Left colon (tissue), 2 donors: ENCODE data around the gene PLSCR4. TPM values are rescaled to one million over a fixed set of nuclear protein-coding genes. Genes with fewer than 3 reads are reported as not detected.
A peak's percentile ranks its signal among the peaks of the same experiment; 100 is the strongest.

Experiments used
- ATAC-seq: fragments of 200-7000 bp; cut with Tn5 transposase; one replicate; pipeline ENCODE4 v1.9.1; 2020; ENCODE audit warnings: mild to moderate bottlenecking, moderate library complexity
- DNase-seq, 2 donors: peaks; one replicate each; pipeline ENCODE4 v3.0.0-alpha.2; 2020
- intact Hi-C, 2 donors: fragments of 100-400 bp; cut with DNase I in 1 of 2; cut with micrococcal nuclease in 1 of 2; formaldehyde crosslinking; loops; one replicate each; pipeline versions ENCODE4 v1.11.2 to v1.14.0; 2022; cut with DNase I, micrococcal nuclease
- total RNA-seq, 2 donors: library from RNA; stranded (reverse); fragmentation: NEBNext Ultra II Directional; extraction: Animal tissue kit (Norgen Biotek cat#: 25700); gene quantifications; one replicate each; pipeline ENCODE4 v1.2.1, GENCODE V29; 2021
- donor health status: DM: no; HTN: no; CAD: no.
- donor health status: DM: yes; HTN: yes; CAD: no.

PLSCR4 gene
- total RNA-seq, 2 donors from 2014 or later: 47.0 to 51.9 TPM

GRCh38 chr3:146166826-146167225, 84.1 kb downstream of the PLSCR4 start:
- no peak for DNase-seq
- no peak for ATAC-seq
- intact Hi-C loops: loop anchor here in 1 of 2 donors (10.0 kb wide), 1 partner anchor 92 kb away; no protein-coding TSS in a partner anchor

GRCh38 chr3:146166415-146166821, 84.5 kb downstream of the PLSCR4 start:
- no peak for DNase-seq
- ATAC-seq: no peak
- intact Hi-C loops: loop anchor here in 1 of 2 donors (10.0 kb wide), 1 partner anchor 92 kb away; no protein-coding TSS in a partner anchor

- intact Hi-C loops: loop anchor here in 1 of 2 donors (10.0 kb wide), 1 partner anchor 91 kb away; no protein-coding TSS in a partner anchor
- DNase-seq: no peak
- ATAC-seq: no peak
Observed at GRCh38 chr3:146165877-146166276, 85.0 kb downstream of the PLSCR4 start.

- DNase-seq (peak; percentile 20 to 30), ATAC-seq (peak; percentile 59)
- intact Hi-C loops: loop anchor here in 1 of 2 donors (10.0 kb wide), 1 partner anchor 90 kb away; no protein-coding TSS in a partner anchor
Observed at GRCh38 chr3:146164971-146165769, 85.7 kb downstream of the PLSCR4 start.

- intact Hi-C loops: loop anchor here in 1 of 2 donors (10.0 kb wide), 1 partner anchor 90 kb away; no protein-coding TSS in a partner anchor
- DNase-seq (no peak), ATAC-seq (no peak)
Observed at GRCh38 chr3:146164506-146164905, 86.4 kb downstream of the PLSCR4 start.

- intact Hi-C loops: loop anchor here in 1 of 2 donors (10.0 kb wide), 1 partner anchor 89 kb away; no protein-coding TSS in a partner anchor
- DNase-seq: no peak
- ATAC-seq: no peak
Observed at GRCh38 chr3:146164071-146164470, 86.8 kb downstream of the PLSCR4 start.

- no peak for ATAC-seq
- intact Hi-C loops: loop anchor here in 1 of 2 donors (10.0 kb wide), 1 partner anchor 89 kb away; no protein-coding TSS in a partner anchor
- no peak for DNase-seq
Observed at GRCh38 chr3:146163584-146163983, 87.3 kb downstream of the PLSCR4 start.

GRCh38 chr3:146162561-146162960, 88.3 kb downstream of the PLSCR4 start:
- intact Hi-C loops: loop anchor here in 1 of 2 donors (10.0 kb wide), 1 partner anchor 88 kb away; no protein-coding TSS in a partner anchor
- ATAC-seq (no peak), DNase-seq (peak; percentile 9 to 26)

- ATAC-seq (peak; percentile 37), DNase-seq (peak; percentile 55 to 71)
- intact Hi-C loops: loop anchor here in 1 of 2 donors (10.0 kb wide), 1 partner anchor 87 kb away; no protein-coding TSS in a partner anchor
Observed at GRCh38 chr3:146161663-146162002, 89.3 kb downstream of the PLSCR4 start.

- DNase-seq: peak; percentile 77 to 79
- intact Hi-C loops: loop anchor here in 1 of 2 donors (10.0 kb wide), 1 partner anchor 86 kb away; no protein-coding TSS in a partner anchor
- ATAC-seq: peak; percentile 78
Observed at GRCh38 chr3:146160964-146161662, 89.8 kb downstream of the PLSCR4 start, which contains the start of gene PLOD2. Gene PLOD2 (minus strand): TSS chr3:146161184. CDS start chr3:146160989, 195 bp downstream.

GRCh38 chr3:146160321-146160963, 90.5 kb downstream of the PLSCR4 start:
- intact Hi-C loops: loop anchor here in 1 of 2 donors (10.0 kb wide), 1 partner anchor 86 kb away; no protein-coding TSS in a partner anchor
- DNase-seq: peak; percentile 58 to 69
- peak; percentile 38 for ATAC-seq

- DNase-seq: no peak
- intact Hi-C loops: loop anchor here in 1 of 2 donors (10.0 kb wide), 1 partner anchor 85 kb away; no protein-coding TSS in a partner anchor
- ATAC-seq: no peak
Observed at GRCh38 chr3:146159616-146160320, 91.1 kb downstream of the PLSCR4 start.

- intact Hi-C loops: no loop called here
- DNase-seq (no peak), ATAC-seq (no peak)
Observed at GRCh38 chr3:146159037-146159436, 91.9 kb downstream of the PLSCR4 start.

GRCh38 chr3:146157325-146158060, 93.4 kb downstream of the PLSCR4 start:
- ATAC-seq: no peak
- intact Hi-C loops: no loop called here
- no peak for DNase-seq

GRCh38 chr3:146156666-146157314, 94.1 kb downstream of the PLSCR4 start:
- DNase-seq: no peak
- intact Hi-C loops: no loop called here
- no peak for ATAC-seq

GRCh38 chr3:146156095-146156494, 94.8 kb downstream of the PLSCR4 start:
- DNase-seq (no peak), ATAC-seq (no peak)
- intact Hi-C loops: no loop called here

- intact Hi-C loops: no loop called here
- no peak for DNase-seq
- ATAC-seq: peak; percentile 14
Observed at GRCh38 chr3:146154995-146155394, 95.9 kb downstream of the PLSCR4 start.
